Measurements from ENCODE around the gene LRRC8D.
A peak's percentile ranks its signal among the peaks of the same experiment; 100 is the strongest.
"Not testable (repeated sequence)": the region's sequence is repeated elsewhere in the genome, so short reads cannot be mapped to it uniquely, and the experiment has no call there.

Gene LRRC8D

GRCh38 chr1:89820422-89821321, at the start of gene LRRC8D:
LRRC8D (plus strand) TSS chr1:89821032; CDS start chr1:89933069, 112,037 bp downstream.
- DNase-seq = peak; percentile 30 to 96 (median 88)

GRCh38 chr1:89771991-89772560, 48.8 kb upstream of the LRRC8D start:
- DNase-seq = no peak

- not testable (repeated sequence) for DNase-seq
Measured at GRCh38 chr1:89776104-89776503, 44.7 kb upstream of the LRRC8D start.

- DNase-seq = not testable (repeated sequence)
Measured at GRCh38 chr1:89777271-89777670, 43.6 kb upstream of the LRRC8D start.

- no peak for DNase-seq
Measured at GRCh38 chr1:89779151-89779940, 41.5 kb upstream of the LRRC8D start.

- peak in 1 of 14 donors; percentile 17 for DNase-seq
Measured at GRCh38 chr1:89780721-89781120, 40.1 kb upstream of the LRRC8D start.

GRCh38 chr1:89781494-89782126, 39.2 kb upstream of the LRRC8D start:
- DNase-seq = no peak

- DNase-seq = no peak
Measured at GRCh38 chr1:89786628-89787214, 34.1 kb upstream of the LRRC8D start.

GRCh38 chr1:89790592-89790991, 30.2 kb upstream of the LRRC8D start:
- no peak for DNase-seq

- no peak for DNase-seq
Measured at GRCh38 chr1:89791064-89791726, 29.6 kb upstream of the LRRC8D start.

GRCh38 chr1:89794406-89794805, 26.4 kb upstream of the LRRC8D start:
- no peak for DNase-seq

GRCh38 chr1:89795571-89795970, 25.3 kb upstream of the LRRC8D start:
- not testable (repeated sequence) for DNase-seq

GRCh38 chr1:89797876-89798275, 23.0 kb upstream of the LRRC8D start:
- not testable (repeated sequence) for DNase-seq

- DNase-seq = no peak
Measured at GRCh38 chr1:89799495-89799894, 21.3 kb upstream of the LRRC8D start.

GRCh38 chr1:89800022-89800655, 20.7 kb upstream of the LRRC8D start:
- no peak for DNase-seq

GRCh38 chr1:89800718-89801117, 20.1 kb upstream of the LRRC8D start:
- DNase-seq = no peak

GRCh38 chr1:89802051-89802450, 18.8 kb upstream of the LRRC8D start:
- no peak for DNase-seq

GRCh38 chr1:89802841-89803240, 18.0 kb upstream of the LRRC8D start:
- DNase-seq = no peak

- DNase-seq = peak in 12 of 14 donors; percentile 23 to 86 (median 70)
Measured at GRCh38 chr1:89804642-89805237, 16.1 kb upstream of the LRRC8D start.

- DNase-seq = no peak
Measured at GRCh38 chr1:89806616-89807015, 14.2 kb upstream of the LRRC8D start.

- no peak for DNase-seq
Measured at GRCh38 chr1:89807503-89807902, 13.3 kb upstream of the LRRC8D start.

Data from C1 segment of cervical spinal cord (tissue), 14 donors.